ENCODE results near the gene GJC2. TPM values are rescaled to one million over a fixed set of nuclear protein-coding genes. Genes with fewer than 3 reads are reported as not detected.

Gene GJC2
- total RNA-seq, 2 experiments from 2014 or later, result 2.1 to 2.4 TPM

DNA sequence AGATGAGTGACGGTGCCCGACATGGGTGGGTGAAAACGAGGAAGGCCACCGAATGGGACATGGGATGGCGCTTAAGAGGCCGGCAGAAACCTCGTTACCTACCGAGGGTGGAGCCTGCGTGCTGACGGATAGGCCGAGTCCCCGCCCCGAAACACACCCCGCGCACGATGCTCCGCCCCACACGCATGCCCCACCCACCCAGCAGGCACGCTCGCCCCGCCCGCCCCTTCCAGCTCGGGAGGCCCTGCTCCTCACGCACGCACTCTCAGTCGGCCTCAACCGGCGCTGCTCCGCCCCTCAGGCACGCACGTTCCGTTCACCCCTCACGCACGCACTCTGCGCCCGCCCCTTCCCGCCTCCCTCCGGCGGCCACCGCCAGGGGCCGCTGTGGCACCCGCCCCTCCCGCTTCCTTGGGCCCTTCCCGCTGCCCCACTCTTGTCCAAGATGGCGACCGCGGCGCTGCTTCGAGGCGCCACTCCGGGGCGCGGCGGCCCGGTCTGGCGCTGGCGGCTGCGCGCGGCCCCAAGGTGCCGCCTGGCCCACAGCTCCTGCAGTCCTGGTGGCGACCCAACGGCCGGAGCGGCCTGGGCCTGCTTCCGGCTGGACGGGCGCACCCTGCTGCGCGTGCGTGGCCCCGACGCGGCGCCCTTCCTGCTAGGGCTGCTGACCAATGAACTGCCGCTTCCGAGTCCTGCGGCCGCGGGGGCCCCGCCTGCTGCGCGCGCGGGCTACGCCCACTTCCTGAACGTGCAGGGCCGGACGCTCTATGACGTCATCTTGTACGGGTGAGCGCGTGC is 15.8 kb downstream of the GJC2 start, which contains the start of gene IBA57:
IBA57 (plus strand) TSS at position 433 of the 798 bp plus-strand sequence; CDS start at position 446, 13 bp downstream.
- peak; percentile 79 for ATAC-seq (ENCODE audit: poor library complexity)
- Histone ChIP-seq H3K4me3 (ENCODE audit: low read length) (peak within 1 kb of the TSS; percentile 70), H3K4me1 (ENCODE audit: insufficient read depth, low read length) (peaks cover 45% of the 10 kb centered on the region), H3K27ac (ENCODE audit: low read depth in 1 of 2, low read length in 2 of 2) (peak within 1 kb of the TSS; percentile 88 to 97), H3K36me3 (ENCODE audit: insufficient read depth, low read length) (peaks cover 8% of the 10 kb centered on the region), H3K9me3 (ENCODE audit: control insufficient read depth in 1 of 2, insufficient read depth in 1 of 2, low read length in 2 of 2) (no peaks in the 10 kb centered on the region), H3K27me3 (ENCODE audit: control insufficient read depth in 1 of 2, insufficient read depth in 2 of 2, low read length in 2 of 2) (no peaks in the 10 kb centered on the region)
- Mint-ChIP-seq H3K36me3 (ENCODE audit: low read depth) (peaks cover 23% of the 10 kb centered on the region), H3K4me1 (ENCODE audit: low read depth) (peaks cover 49% of the 10 kb centered on the region), H3K4me3 (peak within 1 kb of the TSS; percentile 95), H3K9me3 (no peaks in the 10 kb centered on the region), H3K27ac (peak within 1 kb of the TSS; percentile 98), H3K27me3 (no peaks in the 10 kb centered on the region)
- TF ChIP-seq CTCF (IDR thresholded peaks at IDR 0.05), result peak; percentile 58
- ChIA-PET POLR2A (interaction anchor here (0.6 to 3.5 kb wide), 24 partner anchors 9 to 1393 kb away, joined by 3 to 56 read pairs (median 9); partner anchors contain the start of genes ABCB10, ARF1, CCSAP and GUK1), CTCF (interaction anchor here (0.6 to 4.9 kb wide), 29 partner anchors 9 to 684 kb away, joined by 3 to 47 read pairs (median 3); partner anchors contain the start of genes ARF1, GUK1 and MRPL55)
- peak; percentile 99 to 100 (median 100) for DNase-seq
- intact Hi-C loops (cut with DNase I, micrococcal nuclease), result loop anchor here (1.0 to 5.0 kb wide), 8 partner anchors 25 to 428 kb away; partner anchors contain the start of genes ARF1 (in 2 of the 2), GUK1 (in 1 of the 2), JMJD4 (in 1 of the 2) and MRPL55 (in 1 of the 2)

- peaks cover 8% of the 10 kb centered on the region for H3K36me3 ChIP-seq (ENCODE audit: insufficient read depth, low read length)
- no peaks in the 10 kb centered on the region for H3K9me3 Mint-ChIP-seq
- H3K27me3 Mint-ChIP-seq, result no peaks in the 10 kb centered on the region
- ChIA-PET POLR2A (interaction anchor here (0.6 to 3.5 kb wide), 22 partner anchors 9 to 1176 kb away, joined by 3 to 56 read pairs (median 6); partner anchors contain the start of genes ARF1, CCSAP, GUK1 and RNF187), CTCF (interaction anchor here (0.6 to 4.9 kb wide), 20 partner anchors 11 to 569 kb away, joined by 3 to 47 read pairs (median 3); partner anchors contain the start of gene GUK1)
- peak overlapping the region; percentile 98 for H3K27ac Mint-ChIP-seq
- H3K4me3 ChIP-seq (ENCODE audit: low read length), result peak overlapping the region; percentile 70
- no peak for TF ChIP-seq CTCF (IDR thresholded peaks at IDR 0.05)
- H3K27ac ChIP-seq (ENCODE audit: low read depth in 1 of 2, low read length in 2 of 2), result peak overlapping the region; percentile 88 to 93
- H3K4me1 ChIP-seq (ENCODE audit: insufficient read depth, low read length), result peaks cover 43% of the 10 kb centered on the region
- H3K27me3 ChIP-seq (ENCODE audit: control insufficient read depth in 1 of 2, insufficient read depth in 2 of 2, low read length in 2 of 2), result no peaks in the 10 kb centered on the region
- no peaks in the 10 kb centered on the region for H3K9me3 ChIP-seq (ENCODE audit: control insufficient read depth in 1 of 2, insufficient read depth in 1 of 2, low read length in 2 of 2)
- H3K36me3 Mint-ChIP-seq (ENCODE audit: low read depth), result peaks cover 28% of the 10 kb centered on the region
- H3K4me3 Mint-ChIP-seq, result peak overlapping the region; percentile 95
- ATAC-seq (ENCODE audit: poor library complexity) (peak; percentile 62), DNase-seq (peak in 13 of 14 experiments; percentile 26 to 87 (median 61))
- peaks cover 49% of the 10 kb centered on the region for H3K4me1 Mint-ChIP-seq (ENCODE audit: low read depth)
- intact Hi-C loops (cut with DNase I, micrococcal nuclease), result loop anchor here (1.0 to 5.0 kb wide), 7 partner anchors 35 to 429 kb away; partner anchors contain the start of genes ARF1 (in 2 of the 2), JMJD4 (in 1 of the 2), MRPL55 (in 1 of the 2) and SNAP47 (in 1 of the 2)
Measured at GRCh38 chr1:228166170-228166936, 16.6 kb downstream of the GJC2 start.
